HCT116 (cell line): ENCODE data around the gene EIF4E. TPM values are rescaled to one million over a fixed set of nuclear protein-coding genes. Genes with fewer than 3 reads are reported as not detected.

Source experiments
- ATAC-seq: fragments of 200-7000 bp; cut with Tn5 transposase; 2 replicates; pipeline ENCODE4 v1.9.1; 2020; ENCODE audit warnings: mild to moderate bottlenecking, moderate library complexity
- BruUV-seq: library from RNA; stranded (reverse); fragments of 400-500 nt; replicated peaks from 2 replicates; lab custom pipeline; 2021; lab: Mats Ljungman, UMichigan
- CTCF ChIA-PET: fragments of 300-600 bp; sonication (Branson Sonifier 250); formaldehyde crosslinking; loops from one replicate; lab custom pipeline; 2021; ENCODE audit warnings: antibody characterized with exemption; lab: Charles Lee
- POLR2A ChIA-PET: fragments of 300-600, 350-600 bp; sonication (Branson Sonifier 250); formaldehyde crosslinking; loops from one replicate; lab custom pipeline; 2021; ENCODE audit warnings: antibody characterized with exemption; lab: Charles Lee
- RAD21 ChIA-PET, 2 experiments: fragments of 300-600 bp; sonication (Branson Sonifier 250); formaldehyde crosslinking; loops; one replicate each; lab custom pipeline; 2023; ENCODE audit warnings: low total read pairs in 2 of 2; ENCODE audit not compliant: uncharacterized antibody in 2 of 2, unreplicated experiment in 2 of 2, low non-redundant PET in 1 of 2; lab: Charles Lee
- DNase-seq: peaks from one replicate; pipeline ENCODE4 v3.0.0-alpha.2; 2010; ENCODE audit warnings: low read depth, low spot score
- H2AFZ ChIP-seq: fragments of 200-600 bp; shearing (Covaris generic), sonication (generic); 2 replicates; pipeline ENCODE4 v1.6.1; 2017; ENCODE audit warnings: low read depth, mixed run types, mixed read lengths, antibody characterized with exemption, low read length; ENCODE audit not compliant: poor library complexity, severe bottlenecking
- H3K27ac ChIP-seq: 2 replicates; pipeline ENCODE4 v1.5.1; 2012; ENCODE audit warnings: low read depth, low read length
- H3K27me3 ChIP-seq: fragments of 200-600 bp; sonication (generic); 2 replicates; pipeline ENCODE4 v1.6.1; 2016; ENCODE audit warnings: mixed run types, low read length, mixed read lengths; ENCODE audit not compliant: insufficient read depth
- H3K36me3 ChIP-seq, 2 experiments: fragments of 200-500 bp in 1 of 2; fragments of 200-600 bp in 1 of 2; sonication (Bioruptor generic) in 1 of 2; sonication (generic) in 1 of 2; 2 replicates each; pipeline versions ENCODE4 v1.5.1 to v1.6.1; 2014 to 2016; ENCODE audit warnings: low read length in 2 of 2, inconsistent platforms in 1 of 2, mixed read lengths in 1 of 2, mixed run types in 1 of 2; ENCODE audit not compliant: insufficient read depth in 2 of 2, control insufficient read depth in 1 of 2
- H3K4me1 ChIP-seq, 2 experiments: fragments of 200-600 bp in 1 of 2; sonication (generic) in 1 of 2; 2 replicates each; pipeline versions ENCODE4 v1.5.1 to v1.6.1; 2012 to 2017; ENCODE audit warnings: low read length in 2 of 2, inconsistent platforms in 1 of 2, mild to moderate bottlenecking in 1 of 2, mixed read lengths in 1 of 2, mixed run types in 1 of 2, moderate library complexity in 1 of 2; ENCODE audit not compliant: insufficient read depth in 2 of 2, control insufficient read depth in 1 of 2
- H3K4me2 ChIP-seq: fragments of 200-600 bp; sonication (generic); 2 replicates; pipeline ENCODE4 v1.6.1; 2017; ENCODE audit warnings: mixed run types, low read length, mixed read lengths
- H3K4me3 ChIP-seq, 2 experiments: fragments of 200-600 bp in 1 of 2; sonication (generic) in 1 of 2; replicated peaks in 1 of 2; 2 replicates each; pipeline ENCODE4 v1.5.1; 2011 to 2016; ENCODE audit warnings: low read length in 2 of 2, control low read depth in 1 of 2, low read depth in 1 of 2, mild to moderate bottlenecking in 1 of 2, mixed read lengths in 1 of 2, mixed run types in 1 of 2
- H3K79me2 ChIP-seq: fragments of 200-600 bp; sonication (generic); 2 replicates; pipeline ENCODE4 v1.6.1; 2017; ENCODE audit warnings: mild to moderate bottlenecking, mixed run types, low read length, moderate library complexity, mixed read lengths; ENCODE audit not compliant: insufficient read depth
- H3K9ac ChIP-seq: fragments of 200-600 bp; sonication (generic); 2 replicates; pipeline ENCODE4 v1.6.1; 2016; ENCODE audit warnings: low read length, mixed read lengths
- H3K9me2 ChIP-seq: fragments of 200-600 bp; sonication (generic), shearing (Covaris generic); 2 replicates; pipeline ENCODE4 v1.6.1; 2017; ENCODE audit warnings: mixed run types, mild to moderate bottlenecking, moderate library complexity; ENCODE audit not compliant: insufficient read depth
- H3K9me3 ChIP-seq, 2 experiments: fragments of 200-500 bp in 1 of 2; fragments of 200-600 bp in 1 of 2; sonication (Bioruptor generic) in 1 of 2; sonication (generic) in 1 of 2; 2 replicates each; pipeline ENCODE4 v1.6.1; 2014 to 2017; ENCODE audit warnings: low read length in 2 of 2, mixed read lengths in 2 of 2, inconsistent platforms in 1 of 2, low read depth in 1 of 2, mild to moderate bottlenecking in 1 of 2, mixed run types in 1 of 2, moderate library complexity in 1 of 2; ENCODE audit not compliant: control insufficient read depth in 1 of 2, insufficient read depth in 1 of 2
- H4K20me1 ChIP-seq: fragments of 200-600 bp; sonication (generic), shearing (Covaris generic); 2 replicates; pipeline ENCODE4 v1.6.1; 2017; ENCODE audit warnings: mixed run types, mild to moderate bottlenecking, moderate library complexity; ENCODE audit not compliant: insufficient read depth
- CBX3 ChIP-seq: IDR thresholded peaks from 2 replicates; pipeline ENCODE4 v1.6.1; 2012; ENCODE audit warnings: low read depth
- EZH2 ChIP-seq: fragments of 200-600 bp; sonication (generic); IDR thresholded peaks from 2 replicates; pipeline ENCODE4 v1.6.1; 2017; ENCODE audit warnings: antibody characterized with exemption, mixed run types
- JUND ChIP-seq: IDR thresholded peaks from 2 replicates; pipeline ENCODE4 v1.6.1; 2012
- SIN3A ChIP-seq: IDR thresholded peaks from 2 replicates; pipeline ENCODE4 v1.6.1; 2012; ENCODE audit warnings: low read depth
- intact Hi-C: fragments of 100-400 bp; cut with micrococcal nuclease; formaldehyde crosslinking; loops from 2 replicates; pipeline ENCODE4 v1.10.0; 2022
- total RNA-seq: library from RNA; stranded (reverse); gene quantifications from one replicate; pipeline ENCODE4 v1.2.1, GENCODE V29; 2021; ENCODE audit not compliant: unreplicated experiment
- TF ChIP-seq, protein P1 (sequence below): IDR thresholded peaks from 2 replicates; pipeline ENCODE4 v1.6.1; 2012; ENCODE audit warnings: low read depth
- TF ChIP-seq, protein P2 (sequence below): IDR thresholded peaks from 2 replicates; pipeline ENCODE4 v1.6.1; 2011; ENCODE audit warnings: mild to moderate bottlenecking, low read length, moderate library complexity; ENCODE audit not compliant: insufficient replicate concordance; ENCODE audit errors: extremely low read depth
- TF ChIP-seq, protein P3 (sequence below), 3 experiments: fragments of 200-600 bp in 1 of 3; sonication (generic) in 1 of 3; IDR thresholded peaks in 2 of 3; conservative IDR thresholded peaks in 1 of 3; 2 replicates each; pipeline ENCODE4 v1.5.1; 2012 to 2017; ENCODE audit warnings: low read depth in 2 of 3, low read length in 2 of 3, antibody characterized with exemption in 1 of 3, borderline replicate concordance in 1 of 3, control low read depth in 1 of 3, mild to moderate bottlenecking in 1 of 3, mixed read lengths in 1 of 3, mixed run types in 1 of 3, moderate library complexity in 1 of 3; ENCODE audit not compliant: insufficient read depth in 1 of 3

The EIF4E gene
- total RNA-seq, 1 experiment from 2014 or later, result 148 TPM

DNA sequence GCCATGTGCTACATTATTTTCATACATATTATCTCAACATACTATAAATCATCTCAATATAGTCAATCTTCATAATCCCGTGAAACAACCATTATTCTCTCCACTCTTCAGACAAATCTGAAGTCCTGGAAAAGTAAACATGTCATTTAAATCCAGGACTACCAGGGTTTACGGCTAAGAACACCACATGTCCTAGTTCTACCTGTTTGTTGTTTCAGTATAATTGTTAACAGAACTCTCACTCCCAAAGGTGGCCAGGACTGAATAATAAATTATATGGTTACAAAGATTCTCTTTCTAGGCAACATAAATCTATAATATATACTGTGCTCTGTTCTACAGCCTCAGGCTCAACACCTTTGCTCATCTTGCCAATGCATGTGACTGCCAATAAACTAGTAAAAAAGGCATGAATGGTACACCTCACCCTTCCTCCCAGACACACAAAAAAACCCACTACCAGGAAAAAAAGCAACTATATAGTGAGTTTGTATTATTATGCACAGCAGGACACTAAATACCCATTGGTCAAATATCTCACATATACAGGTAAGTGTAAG is 20.1 kb downstream of the EIF4E start:
- ChIA-PET RAD21 (no interaction called here), POLR2A (no interaction called here), CTCF (no interaction called here)
- DNase-seq, result no peak
- Histone ChIP-seq H3K9ac (no peak overlapping the region), H3K9me3 (no peaks in the 10 kb centered on the region), H3K79me2 (peaks cover 100% of the 10 kb centered on the region), H3K27me3 (no peaks in the 10 kb centered on the region), H3K4me2 (no peak overlapping the region), H4K20me1 (peaks cover 64% of the 10 kb centered on the region; the same call in 1 of the 2 replicates)
- intact Hi-C loops, result no loop called here
- BruUV-seq, result no TSS peak
- no peak for TF ChIP-seq SIN3A
- TF ChIP-seq, protein P1, sequence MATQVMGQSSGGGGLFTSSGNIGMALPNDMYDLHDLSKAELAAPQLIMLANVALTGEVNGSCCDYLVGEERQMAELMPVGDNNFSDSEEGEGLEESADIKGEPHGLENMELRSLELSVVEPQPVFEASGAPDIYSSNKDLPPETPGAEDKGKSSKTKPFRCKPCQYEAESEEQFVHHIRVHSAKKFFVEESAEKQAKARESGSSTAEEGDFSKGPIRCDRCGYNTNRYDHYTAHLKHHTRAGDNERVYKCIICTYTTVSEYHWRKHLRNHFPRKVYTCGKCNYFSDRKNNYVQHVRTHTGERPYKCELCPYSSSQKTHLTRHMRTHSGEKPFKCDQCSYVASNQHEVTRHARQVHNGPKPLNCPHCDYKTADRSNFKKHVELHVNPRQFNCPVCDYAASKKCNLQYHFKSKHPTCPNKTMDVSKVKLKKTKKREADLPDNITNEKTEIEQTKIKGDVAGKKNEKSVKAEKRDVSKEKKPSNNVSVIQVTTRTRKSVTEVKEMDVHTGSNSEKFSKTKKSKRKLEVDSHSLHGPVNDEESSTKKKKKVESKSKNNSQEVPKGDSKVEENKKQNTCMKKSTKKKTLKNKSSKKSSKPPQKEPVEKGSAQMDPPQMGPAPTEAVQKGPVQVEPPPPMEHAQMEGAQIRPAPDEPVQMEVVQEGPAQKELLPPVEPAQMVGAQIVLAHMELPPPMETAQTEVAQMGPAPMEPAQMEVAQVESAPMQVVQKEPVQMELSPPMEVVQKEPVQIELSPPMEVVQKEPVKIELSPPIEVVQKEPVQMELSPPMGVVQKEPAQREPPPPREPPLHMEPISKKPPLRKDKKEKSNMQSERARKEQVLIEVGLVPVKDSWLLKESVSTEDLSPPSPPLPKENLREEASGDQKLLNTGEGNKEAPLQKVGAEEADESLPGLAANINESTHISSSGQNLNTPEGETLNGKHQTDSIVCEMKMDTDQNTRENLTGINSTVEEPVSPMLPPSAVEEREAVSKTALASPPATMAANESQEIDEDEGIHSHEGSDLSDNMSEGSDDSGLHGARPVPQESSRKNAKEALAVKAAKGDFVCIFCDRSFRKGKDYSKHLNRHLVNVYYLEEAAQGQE, result no peak
- TF ChIP-seq JUND, result no peak
- TF ChIP-seq, protein P2, sequence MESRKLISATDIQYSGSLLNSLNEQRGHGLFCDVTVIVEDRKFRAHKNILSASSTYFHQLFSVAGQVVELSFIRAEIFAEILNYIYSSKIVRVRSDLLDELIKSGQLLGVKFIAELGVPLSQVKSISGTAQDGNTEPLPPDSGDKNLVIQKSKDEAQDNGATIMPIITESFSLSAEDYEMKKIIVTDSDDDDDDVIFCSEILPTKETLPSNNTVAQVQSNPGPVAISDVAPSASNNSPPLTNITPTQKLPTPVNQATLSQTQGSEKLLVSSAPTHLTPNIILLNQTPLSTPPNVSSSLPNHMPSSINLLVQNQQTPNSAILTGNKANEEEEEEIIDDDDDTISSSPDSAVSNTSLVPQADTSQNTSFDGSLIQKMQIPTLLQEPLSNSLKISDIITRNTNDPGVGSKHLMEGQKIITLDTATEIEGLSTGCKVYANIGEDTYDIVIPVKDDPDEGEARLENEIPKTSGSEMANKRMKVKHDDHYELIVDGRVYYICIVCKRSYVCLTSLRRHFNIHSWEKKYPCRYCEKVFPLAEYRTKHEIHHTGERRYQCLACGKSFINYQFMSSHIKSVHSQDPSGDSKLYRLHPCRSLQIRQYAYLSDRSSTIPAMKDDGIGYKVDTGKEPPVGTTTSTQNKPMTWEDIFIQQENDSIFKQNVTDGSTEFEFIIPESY, result no peak
- no peak for TF ChIP-seq CBX3
- TF ChIP-seq, protein P3, sequence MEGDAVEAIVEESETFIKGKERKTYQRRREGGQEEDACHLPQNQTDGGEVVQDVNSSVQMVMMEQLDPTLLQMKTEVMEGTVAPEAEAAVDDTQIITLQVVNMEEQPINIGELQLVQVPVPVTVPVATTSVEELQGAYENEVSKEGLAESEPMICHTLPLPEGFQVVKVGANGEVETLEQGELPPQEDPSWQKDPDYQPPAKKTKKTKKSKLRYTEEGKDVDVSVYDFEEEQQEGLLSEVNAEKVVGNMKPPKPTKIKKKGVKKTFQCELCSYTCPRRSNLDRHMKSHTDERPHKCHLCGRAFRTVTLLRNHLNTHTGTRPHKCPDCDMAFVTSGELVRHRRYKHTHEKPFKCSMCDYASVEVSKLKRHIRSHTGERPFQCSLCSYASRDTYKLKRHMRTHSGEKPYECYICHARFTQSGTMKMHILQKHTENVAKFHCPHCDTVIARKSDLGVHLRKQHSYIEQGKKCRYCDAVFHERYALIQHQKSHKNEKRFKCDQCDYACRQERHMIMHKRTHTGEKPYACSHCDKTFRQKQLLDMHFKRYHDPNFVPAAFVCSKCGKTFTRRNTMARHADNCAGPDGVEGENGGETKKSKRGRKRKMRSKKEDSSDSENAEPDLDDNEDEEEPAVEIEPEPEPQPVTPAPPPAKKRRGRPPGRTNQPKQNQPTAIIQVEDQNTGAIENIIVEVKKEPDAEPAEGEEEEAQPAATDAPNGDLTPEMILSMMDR (IDR thresholded peaks at IDR 0.05 in 2 of 3, conservative IDR thresholded peaks at IDR 0.05 in 1 of 3; ENCODE audit: borderline replicate concordance in 1 of 3, insufficient read depth in 1 of 3, low read depth in 2 of 3, low read length in 2 of 3), result no peak
- TF ChIP-seq EZH2, result no peak
- TF ChIP-seq, all 23 proteins: peak for 0
- H3K4me3 ChIP-seq, result no peak overlapping the region
- H3K4me1 ChIP-seq, result peaks cover 9 to 39% of the 10 kb centered on the region in 2 experiments; a peak in 3 of 4 replicates
- H3K9me2 ChIP-seq, result no peaks in the 10 kb centered on the region
- no peak for ATAC-seq
- H2AFZ ChIP-seq, result no peak overlapping the region
- 0 out of 4 replicates have a peak, but pooled peaks cover 0 to 7% of the 10 kb centered on the region in 2 experiments for H3K36me3 ChIP-seq
- H3K27ac ChIP-seq, result no peak overlapping the region
